NB4 (cell line): ENCODE measurements around the gene HMX3.

Experiments
- CTCF ChIP-seq: IDR thresholded peaks from one replicate; pipeline ENCODE4 v1.5.1; 2012; ENCODE audit warnings: low read depth, low read length
- MAX ChIP-seq: IDR thresholded peaks from 2 replicates; pipeline ENCODE4 v1.6.1; 2011; ENCODE audit warnings: low read depth, low read length

GRCh38 chr10:123141791-123142700 is 6.3 kb downstream of the HMX3 start:
- TF ChIP-seq CTCF (no peak), MAX (no peak)
